SK-N-SH treated with all-trans-retinoic acid at 6 μM for 48 hours (cell line): ENCODE data around the gene SAMD4A.

Experiments
- ATAC-seq: fragments of 200-7000 bp; cut with Tn5 transposase; 3 replicates; pipeline ENCODE4 v1.9.1; 2020; ENCODE audit warnings: mild to moderate bottlenecking, moderate library complexity
- ARNTL ChIP-seq: fragments of 450-650 bp; formaldehyde crosslinking; IDR thresholded peaks from 2 replicates; pipeline ENCODE4 v1.5.0; 2020; ENCODE audit warnings: low read depth, mild to moderate bottlenecking, moderate library complexity, borderline replicate concordance
- BACH2 ChIP-seq: fragments of 250-450 bp; sonication (Bioruptor Pico); IDR thresholded peaks from 2 replicates; pipeline ENCODE4 v1.9.0; 2021; ENCODE audit warnings: mild to moderate bottlenecking, borderline replicate concordance
- CSDC2 ChIP-seq: fragments of 250-450 bp; sonication (Bioruptor Pico); IDR thresholded peaks from 2 replicates; pipeline ENCODE4 v1.5.0; 2020; ENCODE audit warnings: mild to moderate bottlenecking, moderate library complexity
- GLIS3 ChIP-seq: fragments of 250-450 bp; sonication (Bioruptor Pico); IDR thresholded peaks from 2 replicates; pipeline ENCODE4 v1.5.0; 2020; ENCODE audit warnings: mild to moderate bottlenecking, moderate library complexity
- OSR1 ChIP-seq: fragments of 250-450 bp; sonication (Bioruptor Pico); IDR thresholded peaks from 2 replicates; pipeline ENCODE4 v1.8.0; 2022; ENCODE audit warnings: moderate library complexity, mild to moderate bottlenecking, inconsistent platforms
- PPARA ChIP-seq: fragments of 250-450 bp; sonication (Bioruptor Pico); IDR thresholded peaks from 2 replicates; pipeline ENCODE4 v1.5.0; 2020; ENCODE audit warnings: mild to moderate bottlenecking, borderline replicate concordance
- RARB ChIP-seq: fragments of 250-450 bp; sonication (Bioruptor Pico); IDR thresholded peaks from 2 replicates; pipeline ENCODE4 v1.8.0; 2021; ENCODE audit warnings: mild to moderate bottlenecking, moderate library complexity
- SNAI2 ChIP-seq: fragments of 250-450 bp; sonication (Bioruptor Pico); IDR thresholded peaks from 2 replicates; pipeline ENCODE4 v1.5.0; 2020; ENCODE audit warnings: mild to moderate bottlenecking, moderate library complexity
- TOX ChIP-seq: fragments of 250-450 bp; sonication (Bioruptor Pico); IDR thresholded peaks from 2 replicates; pipeline ENCODE4 v1.8.0; 2021; ENCODE audit warnings: mild to moderate bottlenecking, moderate library complexity, borderline replicate concordance
- ZC3H10 ChIP-seq: fragments of 250-450 bp; sonication (Bioruptor Pico); IDR thresholded peaks from 2 replicates; pipeline ENCODE4 v1.5.1; 2021; ENCODE audit warnings: mild to moderate bottlenecking, moderate library complexity
- ZFP3 ChIP-seq: fragments of 250-450 bp; sonication (Bioruptor Pico); IDR thresholded peaks from 2 replicates; pipeline ENCODE4 v1.5.0; 2020; ENCODE audit warnings: mild to moderate bottlenecking, moderate library complexity
- ZFP30 ChIP-seq: fragments of 450-650 bp; formaldehyde crosslinking; IDR thresholded peaks from 2 replicates; pipeline ENCODE4 v1.5.0; 2022; ENCODE audit warnings: mild to moderate bottlenecking, moderate library complexity
- ZNF565 ChIP-seq: fragments of 450-650 bp; formaldehyde crosslinking; conservative IDR thresholded peaks from 2 replicates; pipeline ENCODE4 v1.5.0; 2020; ENCODE audit warnings: low read depth, mild to moderate bottlenecking, moderate library complexity
- ZNF70 ChIP-seq: fragments of 450-650 bp; formaldehyde crosslinking; IDR thresholded peaks from 2 replicates; pipeline ENCODE4 v1.5.0; 2020; ENCODE audit warnings: mild to moderate bottlenecking, moderate library complexity
- ZNF8 ChIP-seq: fragments of 450-650 bp; formaldehyde crosslinking; IDR thresholded peaks from 2 replicates; pipeline ENCODE4 v1.5.0; 2020; ENCODE audit warnings: mild to moderate bottlenecking, moderate library complexity
- TF ChIP-seq, protein P1 (sequence below): fragments of 250-450 bp; sonication (Bioruptor Pico); IDR thresholded peaks from 2 replicates; pipeline ENCODE4 v1.8.0; 2021; ENCODE audit warnings: low read depth, mild to moderate bottlenecking, moderate library complexity, borderline replicate concordance
- TF ChIP-seq, protein P2 (sequence below): fragments of 250-450 bp; sonication (Bioruptor Pico); IDR thresholded peaks from 2 replicates; pipeline ENCODE4 v1.5.0; 2020; ENCODE audit warnings: mild to moderate bottlenecking, moderate library complexity
- TF ChIP-seq, protein P3 (sequence below): fragments of 250-450 bp; sonication (Bioruptor Pico); IDR thresholded peaks from 2 replicates; pipeline ENCODE4 v1.5.1; 2020; ENCODE audit warnings: low read depth, mild to moderate bottlenecking, moderate library complexity
- TF ChIP-seq, protein P4 (sequence below): fragments of 250-450 bp; sonication (Bioruptor Pico); IDR thresholded peaks from 2 replicates; pipeline ENCODE4 v1.5.1; 2021; ENCODE audit warnings: mild to moderate bottlenecking, moderate library complexity
- TF ChIP-seq, protein P5 (sequence below): fragments of 250-450 bp; sonication (Bioruptor Pico); IDR thresholded peaks from 2 replicates; pipeline ENCODE4 v1.8.0; 2020; ENCODE audit warnings: mild to moderate bottlenecking, moderate library complexity, borderline replicate concordance

SAMD4A gene

DNA sequence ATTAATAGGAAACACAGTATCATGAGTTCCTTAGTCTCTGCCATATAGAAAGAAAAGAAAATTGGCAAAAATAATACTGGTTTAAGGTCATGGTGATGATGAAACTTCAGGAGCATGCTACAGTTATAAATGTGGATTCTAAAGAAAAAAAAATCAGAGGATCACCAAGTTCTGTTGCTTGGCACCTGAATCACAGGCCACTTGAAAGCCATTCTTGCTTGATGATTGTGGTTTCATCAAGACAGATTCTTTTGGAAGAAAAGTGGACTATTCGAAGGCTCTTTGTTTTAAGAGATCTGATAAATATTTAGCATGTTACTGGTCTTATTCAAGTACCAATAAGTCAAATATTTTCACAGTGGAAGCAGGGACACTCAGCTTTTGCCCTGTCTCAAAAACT, 148.9 kb downstream of the SAMD4A start:
- TF ChIP-seq GLIS3 (CRISPR knock-in tag) (no peak), ZNF8 (CRISPR knock-in tag) (no peak), ZFP30 (CRISPR knock-in tag) (no peak), TOX (CRISPR knock-in tag) (no peak), PPARA (CRISPR knock-in tag) (no peak), ZNF565 (no peak), ZFP3 (CRISPR knock-in tag) (no peak), SNAI2 (CRISPR knock-in tag) (no peak), ARNTL (CRISPR knock-in tag) (no peak), ZC3H10 (CRISPR knock-in tag) (no peak), BACH2 (CRISPR knock-in tag) (no peak)
- TF ChIP-seq, protein P1, sequence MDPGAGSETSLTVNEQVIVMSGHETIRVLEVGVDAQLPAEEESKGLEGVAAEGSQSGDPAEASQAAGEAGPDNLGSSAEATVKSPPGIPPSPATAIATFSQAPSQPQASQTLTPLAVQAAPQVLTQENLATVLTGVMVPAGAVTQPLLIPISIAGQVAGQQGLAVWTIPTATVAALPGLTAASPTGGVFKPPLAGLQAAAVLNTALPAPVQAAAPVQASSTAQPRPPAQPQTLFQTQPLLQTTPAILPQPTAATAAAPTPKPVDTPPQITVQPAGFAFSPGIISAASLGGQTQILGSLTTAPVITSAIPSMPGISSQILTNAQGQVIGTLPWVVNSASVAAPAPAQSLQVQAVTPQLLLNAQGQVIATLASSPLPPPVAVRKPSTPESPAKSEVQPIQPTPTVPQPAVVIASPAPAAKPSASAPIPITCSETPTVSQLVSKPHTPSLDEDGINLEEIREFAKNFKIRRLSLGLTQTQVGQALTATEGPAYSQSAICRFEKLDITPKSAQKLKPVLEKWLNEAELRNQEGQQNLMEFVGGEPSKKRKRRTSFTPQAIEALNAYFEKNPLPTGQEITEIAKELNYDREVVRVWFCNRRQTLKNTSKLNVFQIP, result no peak
- TF ChIP-seq, protein P2, sequence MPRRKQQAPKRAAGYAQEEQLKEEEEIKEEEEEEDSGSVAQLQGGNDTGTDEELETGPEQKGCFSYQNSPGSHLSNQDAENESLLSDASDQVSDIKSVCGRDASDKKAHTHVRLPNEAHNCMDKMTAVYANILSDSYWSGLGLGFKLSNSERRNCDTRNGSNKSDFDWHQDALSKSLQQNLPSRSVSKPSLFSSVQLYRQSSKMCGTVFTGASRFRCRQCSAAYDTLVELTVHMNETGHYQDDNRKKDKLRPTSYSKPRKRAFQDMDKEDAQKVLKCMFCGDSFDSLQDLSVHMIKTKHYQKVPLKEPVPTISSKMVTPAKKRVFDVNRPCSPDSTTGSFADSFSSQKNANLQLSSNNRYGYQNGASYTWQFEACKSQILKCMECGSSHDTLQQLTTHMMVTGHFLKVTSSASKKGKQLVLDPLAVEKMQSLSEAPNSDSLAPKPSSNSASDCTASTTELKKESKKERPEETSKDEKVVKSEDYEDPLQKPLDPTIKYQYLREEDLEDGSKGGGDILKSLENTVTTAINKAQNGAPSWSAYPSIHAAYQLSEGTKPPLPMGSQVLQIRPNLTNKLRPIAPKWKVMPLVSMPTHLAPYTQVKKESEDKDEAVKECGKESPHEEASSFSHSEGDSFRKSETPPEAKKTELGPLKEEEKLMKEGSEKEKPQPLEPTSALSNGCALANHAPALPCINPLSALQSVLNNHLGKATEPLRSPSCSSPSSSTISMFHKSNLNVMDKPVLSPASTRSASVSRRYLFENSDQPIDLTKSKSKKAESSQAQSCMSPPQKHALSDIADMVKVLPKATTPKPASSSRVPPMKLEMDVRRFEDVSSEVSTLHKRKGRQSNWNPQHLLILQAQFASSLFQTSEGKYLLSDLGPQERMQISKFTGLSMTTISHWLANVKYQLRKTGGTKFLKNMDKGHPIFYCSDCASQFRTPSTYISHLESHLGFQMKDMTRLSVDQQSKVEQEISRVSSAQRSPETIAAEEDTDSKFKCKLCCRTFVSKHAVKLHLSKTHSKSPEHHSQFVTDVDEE (CRISPR knock-in tag), result no peak
- TF ChIP-seq, protein P3, sequence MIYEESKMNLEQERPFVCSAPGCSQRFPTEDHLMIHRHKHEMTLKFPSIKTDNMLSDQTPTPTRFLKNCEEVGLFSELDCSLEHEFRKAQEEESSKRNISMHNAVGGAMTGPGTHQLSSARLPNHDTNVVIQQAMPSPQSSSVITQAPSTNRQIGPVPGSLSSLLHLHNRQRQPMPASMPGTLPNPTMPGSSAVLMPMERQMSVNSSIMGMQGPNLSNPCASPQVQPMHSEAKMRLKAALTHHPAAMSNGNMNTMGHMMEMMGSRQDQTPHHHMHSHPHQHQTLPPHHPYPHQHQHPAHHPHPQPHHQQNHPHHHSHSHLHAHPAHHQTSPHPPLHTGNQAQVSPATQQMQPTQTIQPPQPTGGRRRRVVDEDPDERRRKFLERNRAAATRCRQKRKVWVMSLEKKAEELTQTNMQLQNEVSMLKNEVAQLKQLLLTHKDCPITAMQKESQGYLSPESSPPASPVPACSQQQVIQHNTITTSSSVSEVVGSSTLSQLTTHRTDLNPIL, result no peak
- TF ChIP-seq, protein P4, sequence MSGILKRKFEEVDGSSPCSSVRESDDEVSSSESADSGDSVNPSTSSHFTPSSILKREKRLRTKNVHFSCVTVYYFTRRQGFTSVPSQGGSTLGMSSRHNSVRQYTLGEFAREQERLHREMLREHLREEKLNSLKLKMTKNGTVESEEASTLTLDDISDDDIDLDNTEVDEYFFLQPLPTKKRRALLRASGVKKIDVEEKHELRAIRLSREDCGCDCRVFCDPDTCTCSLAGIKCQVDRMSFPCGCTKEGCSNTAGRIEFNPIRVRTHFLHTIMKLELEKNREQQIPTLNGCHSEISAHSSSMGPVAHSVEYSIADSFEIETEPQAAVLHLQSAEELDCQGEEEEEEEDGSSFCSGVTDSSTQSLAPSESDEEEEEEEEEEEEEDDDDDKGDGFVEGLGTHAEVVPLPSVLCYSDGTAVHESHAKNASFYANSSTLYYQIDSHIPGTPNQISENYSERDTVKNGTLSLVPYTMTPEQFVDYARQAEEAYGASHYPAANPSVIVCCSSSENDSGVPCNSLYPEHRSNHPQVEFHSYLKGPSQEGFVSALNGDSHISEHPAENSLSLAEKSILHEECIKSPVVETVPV, result no peak
- TF ChIP-seq, protein P5, sequence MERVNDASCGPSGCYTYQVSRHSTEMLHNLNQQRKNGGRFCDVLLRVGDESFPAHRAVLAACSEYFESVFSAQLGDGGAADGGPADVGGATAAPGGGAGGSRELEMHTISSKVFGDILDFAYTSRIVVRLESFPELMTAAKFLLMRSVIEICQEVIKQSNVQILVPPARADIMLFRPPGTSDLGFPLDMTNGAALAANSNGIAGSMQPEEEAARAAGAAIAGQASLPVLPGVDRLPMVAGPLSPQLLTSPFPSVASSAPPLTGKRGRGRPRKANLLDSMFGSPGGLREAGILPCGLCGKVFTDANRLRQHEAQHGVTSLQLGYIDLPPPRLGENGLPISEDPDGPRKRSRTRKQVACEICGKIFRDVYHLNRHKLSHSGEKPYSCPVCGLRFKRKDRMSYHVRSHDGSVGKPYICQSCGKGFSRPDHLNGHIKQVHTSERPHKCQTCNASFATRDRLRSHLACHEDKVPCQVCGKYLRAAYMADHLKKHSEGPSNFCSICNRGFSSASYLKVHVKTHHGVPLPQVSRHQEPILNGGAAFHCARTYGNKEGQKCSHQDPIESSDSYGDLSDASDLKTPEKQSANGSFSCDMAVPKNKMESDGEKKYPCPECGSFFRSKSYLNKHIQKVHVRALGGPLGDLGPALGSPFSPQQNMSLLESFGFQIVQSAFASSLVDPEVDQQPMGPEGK (CRISPR knock-in tag), result no peak
- ATAC-seq, result no peak

DNA sequence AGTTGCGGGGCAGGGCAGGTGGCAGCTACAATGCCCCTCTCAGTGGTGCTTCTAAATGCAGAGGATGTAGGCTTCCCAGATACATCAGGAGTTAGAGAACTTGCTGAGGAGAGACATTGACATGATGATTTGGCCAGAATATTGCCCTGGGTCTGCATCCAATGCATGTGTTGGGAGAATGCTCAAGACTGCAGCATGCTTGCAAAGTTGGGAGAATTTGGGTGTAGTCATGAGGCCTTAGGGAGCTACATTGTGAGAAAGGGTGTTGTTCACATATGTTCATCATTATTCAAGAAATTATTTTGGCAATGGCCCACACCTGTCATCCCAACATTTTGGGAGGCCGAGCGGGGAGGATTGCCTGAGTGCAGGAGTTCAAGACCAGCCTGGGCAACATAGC, 149.9 kb downstream of the SAMD4A start:
- no peak for ATAC-seq
- TF ChIP-seq CSDC2 (CRISPR knock-in tag) (no peak), ZNF565 (no peak), ARNTL (CRISPR knock-in tag) (no peak), OSR1 (CRISPR knock-in tag) (no peak), BACH2 (CRISPR knock-in tag) (no peak), ZNF70 (no peak), ZNF8 (CRISPR knock-in tag) (no peak), RARB (CRISPR knock-in tag) (no peak)
- TF ChIP-seq, protein P2 (CRISPR knock-in tag), result no peak
- TF ChIP-seq, protein P1, result no peak
- TF ChIP-seq, protein P3, result no peak
- TF ChIP-seq, protein P4, result no peak
- TF ChIP-seq, protein P5 (CRISPR knock-in tag), result no peak
